Neutrophil (primary cell): ENCODE measurements around the gene CLIP2.

Source experiments
- H3K27ac ChIP-seq: fragments of 200-600 bp; sonication (generic); 2 replicates; pipeline ENCODE4 v1.5.1; 2016; ENCODE audit warnings: mild to moderate bottlenecking, moderate library complexity
- H3K27me3 ChIP-seq: fragments of 200-600 bp; sonication (generic); 2 replicates; pipeline ENCODE4 v1.6.0; 2016; ENCODE audit warnings: mild to moderate bottlenecking
- H3K36me3 ChIP-seq: fragments of 200-600 bp; sonication (generic); 2 replicates; pipeline ENCODE4 v1.5.1; 2017
- H3K4me1 ChIP-seq, 2 experiments: fragments of 200-600 bp in 1 of 2; sonication (generic) in 1 of 2; 1 replicate in 1 of 2; 2 replicates in 1 of 2; pipeline versions ENCODE4 v1.5.1 to v1.6.1; 2013 to 2016; ENCODE audit warnings: low read depth in 1 of 2, low read length in 1 of 2, mild to moderate bottlenecking in 1 of 2, moderate library complexity in 1 of 2; ENCODE audit not compliant: control insufficient read depth in 1 of 2, insufficient read depth in 1 of 2
- H3K4me3 ChIP-seq, 2 experiments: fragments of 200-600 bp in 1 of 2; sonication (generic) in 1 of 2; 1 replicate in 1 of 2; 2 replicates in 1 of 2; pipeline ENCODE4 v1.5.1; 2013 to 2016; ENCODE audit warnings: low read depth in 1 of 2, low read length in 1 of 2, mild to moderate bottlenecking in 1 of 2, moderate library complexity in 1 of 2
- H3K9me3 ChIP-seq: fragments of 200-600 bp; sonication (generic); 2 replicates; pipeline ENCODE4 v1.5.1; 2016
- CTCF ChIP-seq: fragments of 200-600 bp; sonication (generic); IDR thresholded peaks from 2 replicates; pipeline ENCODE4 v1.5.1; 2016; ENCODE audit warnings: antibody characterized with exemption

Gene CLIP2

GRCh38 chr7:74441801-74442200 lies 152.6 kb downstream of the CLIP2 start:
- no peaks in the 10 kb centered on the region for H3K36me3 ChIP-seq
- H3K4me1 ChIP-seq, result no peaks in the 10 kb centered on the region
- no peak overlapping the region for H3K27ac ChIP-seq
- peaks cover 6% of the 10 kb centered on the region for H3K27me3 ChIP-seq
- H3K4me3 ChIP-seq, result no peak overlapping the region
- peaks cover 6% of the 10 kb centered on the region for H3K9me3 ChIP-seq
- no peak for TF ChIP-seq CTCF

GRCh38 chr7:74443543-74444247 lies 154.5 kb downstream of the CLIP2 start:
- Histone ChIP-seq H3K4me1 (no peaks in the 10 kb centered on the region), H3K27me3 (peaks cover 6% of the 10 kb centered on the region), H3K36me3 (no peaks in the 10 kb centered on the region), H3K9me3 (peaks cover 1% of the 10 kb centered on the region), H3K4me3 (no peak overlapping the region), H3K27ac (no peak overlapping the region)
- TF ChIP-seq CTCF, result no peak

GRCh38 chr7:74449144-74449543 lies 159.9 kb downstream of the CLIP2 start:
- H3K9me3 ChIP-seq, result no peaks in the 10 kb centered on the region
- no peak for TF ChIP-seq CTCF
- no peaks in the 10 kb centered on the region for H3K36me3 ChIP-seq
- no peak overlapping the region for H3K4me3 ChIP-seq
- H3K27ac ChIP-seq, result no peak overlapping the region
- H3K4me1 ChIP-seq, result peaks cover 0 to 6% of the 10 kb centered on the region in 2 experiments
- peaks cover 37% of the 10 kb centered on the region for H3K27me3 ChIP-seq

- Histone ChIP-seq H3K27me3 (peaks cover 44% of the 10 kb centered on the region), H3K36me3 (no peaks in the 10 kb centered on the region), H3K27ac (no peak overlapping the region), H3K4me1 (peaks cover 0 to 9% of the 10 kb centered on the region in 2 experiments), H3K9me3 (no peaks in the 10 kb centered on the region), H3K4me3 (no peak overlapping the region)
- TF ChIP-seq CTCF, result peak; percentile 77
Observed at GRCh38 chr7:74449809-74450397, 160.7 kb downstream of the CLIP2 start.

- Histone ChIP-seq H3K9me3 (no peaks in the 10 kb centered on the region), H3K27me3 (peaks cover 67% of the 10 kb centered on the region), H3K4me3 (no peak overlapping the region), H3K36me3 (no peaks in the 10 kb centered on the region), H3K27ac (no peak overlapping the region), H3K4me1 (peaks cover 0 to 9% of the 10 kb centered on the region in 2 experiments)
- TF ChIP-seq CTCF, result no peak
Observed at GRCh38 chr7:74452748-74453321, 163.6 kb downstream of the CLIP2 start.
